GM12875 (cell line): ENCODE measurements around the gene AEBP2.
"Not testable (repeated sequence)": the region's sequence is repeated elsewhere in the genome, so short reads cannot be mapped to it uniquely, and the experiment has no call there.

Experiments used
- H3K4me3 ChIP-seq: one replicate; pipeline ENCODE4 v1.5.1; 2011; ENCODE audit warnings: low read depth, low read length, control low read depth
- CTCF ChIP-seq: IDR thresholded peaks from 2 replicates; pipeline ENCODE4 v1.5.1; 2011; ENCODE audit warnings: low read depth, mild to moderate bottlenecking, control low read depth, inconsistent platforms, low read length, moderate library complexity, borderline replicate concordance; ENCODE audit not compliant: insufficient read depth

AEBP2 gene

GRCh38 chr12:19439059-19440018 lies at the start of gene AEBP2:
Gene AEBP2 (plus strand): TSS chr12:19439492. CDS start chr12:19439700, 208 bp downstream.
- peak within 1 kb of the TSS; percentile 100 for H3K4me3 ChIP-seq
- no peak for TF ChIP-seq CTCF

- no peak overlapping the region for H3K4me3 ChIP-seq
- TF ChIP-seq CTCF, result no peak
Measured at GRCh38 chr12:19390051-19390598, 49.2 kb upstream of the AEBP2 start.

- H3K4me3 ChIP-seq, result not testable (repeated sequence)
Measured at GRCh38 chr12:19392644-19393043, 46.6 kb upstream of the AEBP2 start.

- TF ChIP-seq CTCF, result no peak
Measured at GRCh38 chr12:19394385-19394784, 44.9 kb upstream of the AEBP2 start.

GRCh38 chr12:19397534-19397933 lies 41.8 kb upstream of the AEBP2 start:
- no peak overlapping the region for H3K4me3 ChIP-seq
- TF ChIP-seq CTCF, result no peak

More at GRCh38 chr12:19394385-19394784, 44.9 kb upstream of the AEBP2 start:
- H3K4me3 ChIP-seq, result no peak overlapping the region

GRCh38 chr12:19398376-19399363 lies 40.6 kb upstream of the AEBP2 start:
- H3K4me3 ChIP-seq, result no peak overlapping the region
- TF ChIP-seq CTCF, result no peak

- not testable (repeated sequence) for H3K4me3 ChIP-seq
Measured at GRCh38 chr12:19400649-19401285, 38.5 kb upstream of the AEBP2 start.
